Epithelial cell of proximal tubule (primary cell): Measurements from ENCODE around the gene TOE1. TPM values are rescaled to one million over a fixed set of nuclear protein-coding genes. Genes with fewer than 3 reads are reported as not detected.
A peak's percentile ranks its signal among the peaks of the same experiment; 100 is the strongest.

ENCODE experiments used
- DNase-seq: peaks from one replicate; pipeline ENCODE4 v3.0.0-alpha.2; 2011; ENCODE audit warnings: low read depth
- H3K4me3 ChIP-seq: 2 replicates; pipeline ENCODE4 v1.5.1; 2011; ENCODE audit warnings: low read depth, mild to moderate bottlenecking, low read length
- CTCF ChIP-seq: conservative IDR thresholded peaks from 2 replicates; pipeline ENCODE4 v1.5.1; 2012; ENCODE audit warnings: low read depth, mild to moderate bottlenecking, low read length
- total RNA-seq: library from RNA; depleted of rRNA; stranded (reverse); fragments of >200 nt; gene quantifications from 2 replicates; pipeline ENCODE4 v1.2.3, GENCODE V29; 2015

The TOE1 gene
- total RNA-seq, 1 donor from 2014 or later = 10.8 TPM

GRCh38 chr1:45302505-45303150, 37.3 kb upstream of the TOE1 start:
- peak overlapping the region; percentile 70 for H3K4me3 ChIP-seq
- TF ChIP-seq CTCF = no peak
- DNase-seq = no peak

- DNase-seq = peak; percentile 61
- peak; percentile 69 for TF ChIP-seq CTCF
- peak overlapping the region; percentile 70 for H3K4me3 ChIP-seq
Measured at GRCh38 chr1:45303520-45304310, 36.3 kb upstream of the TOE1 start.

GRCh38 chr1:45304311-45305081, 35.5 kb upstream of the TOE1 start:
- H3K4me3 ChIP-seq = peak overlapping the region; percentile 66
- no peak for TF ChIP-seq CTCF
- DNase-seq = no peak

GRCh38 chr1:45305231-45305630, 34.7 kb upstream of the TOE1 start:
- H3K4me3 ChIP-seq = no peak overlapping the region
- no peak for DNase-seq
- TF ChIP-seq CTCF = no peak

- no peak for DNase-seq
- no peak overlapping the region for H3K4me3 ChIP-seq
- no peak for TF ChIP-seq CTCF
Measured at GRCh38 chr1:45306319-45306718, 33.7 kb upstream of the TOE1 start.

- no peak for DNase-seq
- H3K4me3 ChIP-seq = no peak overlapping the region
- no peak for TF ChIP-seq CTCF
Measured at GRCh38 chr1:45306905-45307304, 33.1 kb upstream of the TOE1 start.
